GM03348 (cell line): ENCODE data around the gene GRK4.
A peak's percentile ranks its signal among the peaks of the same experiment; 100 is the strongest.
"Not testable (repeated sequence)": the region's sequence is repeated elsewhere in the genome, so short reads cannot be mapped to it uniquely, and the experiment has no call there.

Experiments used
- DNase-seq: peaks from one replicate; pipeline ENCODE4 v3.0.0; 2012; ENCODE audit warnings: low spot score

Gene GRK4

GRCh38 chr4:2930758-2931511 is 32.4 kb upstream of the GRK4 start:
- DNase-seq, result peak; percentile 25

- no peak for DNase-seq
Measured at GRCh38 chr4:2931512-2932301, 31.7 kb upstream of the GRK4 start.

- DNase-seq, result no peak
Measured at GRCh38 chr4:2932321-2932950, 30.9 kb upstream of the GRK4 start.

DNA sequence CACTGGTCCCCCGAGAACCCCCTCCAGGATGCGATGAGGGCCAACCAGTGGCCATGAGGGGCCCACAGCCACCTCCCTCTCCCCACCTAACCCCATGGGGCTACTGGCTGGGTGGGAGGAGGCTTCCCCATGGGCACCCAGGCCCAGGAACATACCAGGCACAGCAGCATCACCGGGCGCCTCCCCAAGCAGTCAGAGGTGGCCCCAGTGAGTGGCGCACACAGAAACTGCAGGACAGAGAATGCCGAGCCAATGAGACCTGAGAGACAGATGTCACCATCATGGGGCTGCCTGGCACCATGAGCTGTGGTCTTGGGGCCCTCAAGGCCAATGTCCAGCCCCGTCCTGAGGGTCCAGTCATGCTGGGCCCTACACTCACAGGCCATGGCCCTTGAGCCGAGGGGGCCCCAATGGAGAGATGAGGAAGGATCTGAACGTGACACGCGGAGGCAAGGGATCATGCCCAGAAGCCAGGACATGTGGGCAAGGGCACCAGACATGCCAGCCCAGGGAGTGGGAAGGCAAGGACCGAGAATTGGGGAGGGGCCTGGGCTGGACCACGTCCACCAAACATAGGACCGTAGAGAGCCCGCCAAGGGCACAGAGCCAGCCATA is 30.3 kb upstream of the GRK4 start:
- DNase-seq, result no peak

DNA sequence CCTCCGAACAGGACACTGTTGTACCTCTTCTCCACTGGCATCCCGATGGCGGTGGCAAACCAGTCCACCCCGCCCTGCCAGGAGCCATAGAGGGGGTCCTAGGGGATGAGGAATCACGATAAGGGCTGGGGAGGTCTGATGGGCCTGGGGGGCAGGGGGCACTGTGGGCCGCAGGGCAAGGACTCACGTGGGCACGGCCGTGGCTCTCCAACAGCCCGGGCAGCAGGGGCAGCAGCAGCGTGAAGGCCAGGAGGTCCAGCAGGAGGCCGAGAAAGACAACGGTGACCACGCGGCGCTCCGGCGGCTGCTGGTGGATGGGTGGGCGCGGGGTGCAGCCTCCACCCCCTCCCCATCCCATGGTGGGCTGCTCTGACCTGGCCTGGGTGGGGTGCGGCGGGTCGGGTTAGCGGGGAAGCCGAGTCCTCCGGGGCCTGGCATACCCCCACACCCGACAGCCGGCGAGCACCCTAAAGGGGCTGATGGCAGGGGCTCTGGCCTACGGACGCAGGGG is 29.8 kb upstream of the GRK4 start:
- peak; percentile 50 for DNase-seq

- peak; percentile 87 for DNase-seq
Measured at GRCh38 chr4:2934077-2934812, 29.1 kb upstream of the GRK4 start.

- DNase-seq, result peak; percentile 96
Measured at GRCh38 chr4:2934813-2935761, 28.3 kb upstream of the GRK4 start.

DNA sequence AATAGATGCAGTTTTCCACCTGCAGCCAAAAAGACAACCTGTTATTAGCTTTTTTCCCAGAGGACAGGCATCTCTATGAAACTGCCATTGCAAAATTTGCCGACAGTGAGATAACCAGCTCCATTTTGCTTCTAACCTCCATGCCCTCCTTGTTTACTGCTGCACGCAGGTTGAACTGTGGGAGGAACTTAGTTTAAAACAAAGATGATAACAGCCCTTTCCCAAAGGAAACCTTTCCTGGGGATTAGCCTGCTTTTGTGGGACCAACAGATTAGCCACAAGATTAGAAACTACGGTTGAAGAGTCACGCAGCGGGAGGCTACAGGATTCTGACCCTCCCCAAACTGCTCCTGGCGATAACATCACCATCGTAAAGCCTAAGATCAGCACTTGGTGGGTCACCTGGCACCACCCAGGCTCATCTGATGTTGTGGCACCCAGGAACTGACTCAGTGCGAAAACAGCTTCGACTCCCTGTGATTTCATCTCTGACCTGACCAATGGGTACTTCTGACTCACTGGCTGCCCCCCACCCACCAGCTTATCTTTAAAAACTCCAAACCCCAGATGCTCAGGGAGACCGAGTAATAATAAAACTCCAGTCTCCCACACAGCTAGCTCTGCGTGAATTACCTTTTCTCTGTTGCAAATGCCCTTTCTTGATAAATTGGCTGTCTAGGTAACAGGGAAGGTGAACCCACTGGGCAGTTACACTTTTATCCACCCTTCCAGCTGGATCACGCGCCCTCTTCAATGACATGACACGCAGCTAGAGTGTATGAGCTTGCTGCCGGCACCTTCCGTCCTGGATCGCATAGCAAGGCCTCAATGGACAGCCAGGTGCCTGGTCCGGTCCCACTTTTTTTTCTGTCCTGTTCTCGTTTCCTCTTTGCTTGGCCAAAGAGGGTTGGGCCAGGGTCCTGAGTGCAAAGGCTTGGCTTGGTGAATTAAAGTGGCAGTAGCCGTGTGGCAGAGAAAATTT is 27.3 kb upstream of the GRK4 start:
- no peak for DNase-seq

- DNase-seq, result peak; percentile 51
Measured at GRCh38 chr4:2936773-2937145, 26.6 kb upstream of the GRK4 start.

- DNase-seq, result no peak
Measured at GRCh38 chr4:2937146-2937857, 26.1 kb upstream of the GRK4 start.

GRCh38 chr4:2937986-2938385 is 25.4 kb upstream of the GRK4 start:
- DNase-seq, result no peak

GRCh38 chr4:2938411-2938810 is 25.0 kb upstream of the GRK4 start:
- DNase-seq, result not testable (repeated sequence)

DNA sequence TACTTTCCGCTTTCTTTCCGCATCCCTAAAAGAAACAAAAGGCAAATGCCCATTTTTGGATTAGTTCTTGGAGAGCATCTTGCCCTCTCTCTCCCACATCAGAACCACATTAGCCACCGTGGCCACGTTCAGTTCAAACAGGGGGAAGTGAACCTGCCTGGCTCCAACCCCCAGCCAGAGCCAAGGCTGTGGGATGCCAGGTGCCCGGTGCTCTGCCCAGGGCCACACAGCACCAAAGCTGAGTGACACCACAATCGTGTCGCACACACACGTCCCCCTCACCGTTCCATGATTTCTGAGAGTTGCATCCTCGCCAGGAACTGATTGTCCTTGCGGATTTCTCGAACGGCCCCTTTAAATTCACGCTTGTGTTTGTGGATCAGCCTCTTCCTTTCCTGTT is 24.5 kb upstream of the GRK4 start:
- DNase-seq, result no peak

- DNase-seq, result no peak
Measured at GRCh38 chr4:2939383-2940243, 23.8 kb upstream of the GRK4 start.

GRCh38 chr4:2940267-2941137 is 22.9 kb upstream of the GRK4 start:
- DNase-seq, result no peak

GRCh38 chr4:2941138-2942036 is 22.0 kb upstream of the GRK4 start:
- DNase-seq, result no peak
